Neural crest cell (in vitro differentiated cells): ENCODE data around the gene GNPTAB. TPM values are rescaled to one million over a fixed set of nuclear protein-coding genes. Genes with fewer than 3 reads are reported as not detected.

ENCODE experiments used
- DNase-seq: peaks from one replicate; pipeline ENCODE4 v3.0.0; 2021; ENCODE audit warnings: low read depth, mixed read lengths, low spot score
- H3K27ac Mint-ChIP-seq: one replicate; pipeline ENCODE4 v1.8.0; 2021; ENCODE audit warnings: mild to moderate bottlenecking, mixed read lengths; ENCODE audit not compliant: unreplicated experiment
- H3K27me3 Mint-ChIP-seq: 2 replicates; pipeline ENCODE4 v1.8.0; 2021; ENCODE audit warnings: low read depth, mild to moderate bottlenecking, mixed read lengths
- H3K36me3 Mint-ChIP-seq: 2 replicates; pipeline ENCODE4 v1.8.0; 2021; ENCODE audit warnings: low read depth, mild to moderate bottlenecking, mixed read lengths
- H3K4me1 Mint-ChIP-seq: 2 replicates; pipeline ENCODE4 v1.8.0; 2021; ENCODE audit warnings: mixed read lengths
- H3K4me3 Mint-ChIP-seq: one replicate; pipeline ENCODE4 v1.8.0; 2021; ENCODE audit warnings: mild to moderate bottlenecking, mixed read lengths
- H3K9me3 Mint-ChIP-seq: 2 replicates; pipeline ENCODE4 v1.8.0; 2021; ENCODE audit warnings: mixed read lengths
- CTCF ChIP-seq: fragments of 200-600 bp; sonication (generic); conservative IDR thresholded peaks from 2 replicates; pipeline ENCODE4 v1.5.0; 2021; ENCODE audit warnings: antibody characterized with exemption, mild to moderate bottlenecking
- total RNA-seq: library from RNA; stranded (reverse); gene quantifications from 2 replicates; pipeline ENCODE4 v1.2.1, GENCODE V29; 2021

GNPTAB gene
- total RNA-seq, 1 donor from 2014 or later: 11.0 TPM

- no peak overlapping the region for H3K4me3 Mint-ChIP-seq
- H3K4me1 Mint-ChIP-seq: peaks cover 17% of the 10 kb centered on the region
- no peak overlapping the region for H3K27ac Mint-ChIP-seq
- no peak for DNase-seq
- TF ChIP-seq CTCF: no peak
- no peaks in the 10 kb centered on the region for H3K36me3 Mint-ChIP-seq
- no peaks in the 10 kb centered on the region for H3K27me3 Mint-ChIP-seq
- H3K9me3 Mint-ChIP-seq: no peaks in the 10 kb centered on the region
Observed at GRCh38 chr12:101713930-101714329, 116.8 kb downstream of the GNPTAB start.

GRCh38 chr12:101713059-101713682 is 117.6 kb downstream of the GNPTAB start:
- H3K27ac Mint-ChIP-seq: peak overlapping the region; percentile 24

GRCh38 chr12:101710288-101710687 is 120.5 kb downstream of the GNPTAB start:
- no peak for TF ChIP-seq CTCF
- Mint-ChIP-seq H3K4me3 (no peak overlapping the region), H3K36me3 (no peaks in the 10 kb centered on the region), H3K9me3 (no peaks in the 10 kb centered on the region), H3K27me3 (no peaks in the 10 kb centered on the region), H3K4me1 (peaks cover 17% of the 10 kb centered on the region), H3K27ac (no peak overlapping the region)
- DNase-seq: no peak

More at GRCh38 chr12:101713059-101713682, 117.6 kb downstream of the GNPTAB start:
- Mint-ChIP-seq H3K9me3 (no peaks in the 10 kb centered on the region), H3K36me3 (no peaks in the 10 kb centered on the region), H3K4me3 (peak overlapping the region; percentile 3), H3K4me1 (peaks cover 17% of the 10 kb centered on the region), H3K27me3 (no peaks in the 10 kb centered on the region)
- no peak for TF ChIP-seq CTCF
- no peak for DNase-seq

- no peak for DNase-seq
- Mint-ChIP-seq H3K9me3 (no peaks in the 10 kb centered on the region), H3K4me3 (no peak overlapping the region), H3K27me3 (no peaks in the 10 kb centered on the region), H3K4me1 (peaks cover 1% of the 10 kb centered on the region), H3K27ac (no peak overlapping the region), H3K36me3 (no peaks in the 10 kb centered on the region)
- no peak for TF ChIP-seq CTCF
Observed at GRCh38 chr12:101707131-101707782, 123.5 kb downstream of the GNPTAB start.

- no peaks in the 10 kb centered on the region for H3K4me1 Mint-ChIP-seq
- no peak overlapping the region for H3K27ac Mint-ChIP-seq
- no peak overlapping the region for H3K4me3 Mint-ChIP-seq
- no peaks in the 10 kb centered on the region for H3K9me3 Mint-ChIP-seq
- no peaks in the 10 kb centered on the region for H3K36me3 Mint-ChIP-seq
- no peak for TF ChIP-seq CTCF
- DNase-seq: no peak
- H3K27me3 Mint-ChIP-seq: no peaks in the 10 kb centered on the region
Observed at GRCh38 chr12:101706403-101706802, 124.4 kb downstream of the GNPTAB start.
